ENCODE results near the gene CAMTA1. TPM values are rescaled to one million over a fixed set of nuclear protein-coding genes. Genes with fewer than 3 reads are reported as not detected.

The CAMTA1 gene
- total RNA-seq, 6 experiments from 2014 or later: 78.1 to 96.6 (median 86.1) TPM

GRCh38 chr1:7042322-7043190, 257.3 kb downstream of the CAMTA1 start:
- Mint-ChIP-seq H3K36me3 (ENCODE audit: low read depth) (no peaks in the 10 kb centered on the region), H3K4me1 (ENCODE audit: low read depth) (peaks cover 8% of the 10 kb centered on the region; the same call in 1 of the 2 replicates), H3K27ac (no peak overlapping the region), H3K9me3 (no peaks in the 10 kb centered on the region), H3K27me3 (ENCODE audit: insufficient read depth) (peaks cover 25% of the 10 kb centered on the region), H3K4me3 (no peak overlapping the region)
- peak; percentile 85 for TF ChIP-seq CTCF (IDR thresholded peaks at IDR 0.05)
- peak; percentile 29 for DNase-seq

GRCh38 chr1:7043191-7043549, 257.9 kb downstream of the CAMTA1 start:
- no peak for TF ChIP-seq CTCF (IDR thresholded peaks at IDR 0.05)
- H3K4me1 Mint-ChIP-seq (ENCODE audit: low read depth): peaks cover 8% of the 10 kb centered on the region; the same call in 1 of the 2 replicates
- no peaks in the 10 kb centered on the region for H3K36me3 Mint-ChIP-seq (ENCODE audit: low read depth)
- H3K4me3 Mint-ChIP-seq: no peak overlapping the region
- H3K27me3 Mint-ChIP-seq (ENCODE audit: insufficient read depth): peaks cover 23% of the 10 kb centered on the region
- no peaks in the 10 kb centered on the region for H3K9me3 Mint-ChIP-seq
- no peak for DNase-seq
- H3K27ac Mint-ChIP-seq: no peak overlapping the region

- Mint-ChIP-seq H3K9me3 (no peaks in the 10 kb centered on the region), H3K4me3 (no peak overlapping the region), H3K27me3 (ENCODE audit: insufficient read depth) (peaks cover 30% of the 10 kb centered on the region), H3K36me3 (ENCODE audit: low read depth) (no peaks in the 10 kb centered on the region), H3K4me1 (ENCODE audit: low read depth) (peaks cover 8% of the 10 kb centered on the region; the same call in 1 of the 2 replicates), H3K27ac (no peak overlapping the region)
- no peak for TF ChIP-seq CTCF (IDR thresholded peaks at IDR 0.05)
- no peak for DNase-seq
Measured at GRCh38 chr1:7043719-7044535, 258.7 kb downstream of the CAMTA1 start.

- no peak for TF ChIP-seq CTCF (IDR thresholded peaks at IDR 0.05)
- Mint-ChIP-seq H3K9me3 (no peaks in the 10 kb centered on the region), H3K27me3 (ENCODE audit: insufficient read depth) (peaks cover 32% of the 10 kb centered on the region), H3K36me3 (ENCODE audit: low read depth) (no peaks in the 10 kb centered on the region), H3K27ac (no peak overlapping the region), H3K4me1 (ENCODE audit: low read depth) (peaks cover 8% of the 10 kb centered on the region; the same call in 1 of the 2 replicates), H3K4me3 (no peak overlapping the region)
- no peak for DNase-seq
Measured at GRCh38 chr1:7045897-7046296, 260.6 kb downstream of the CAMTA1 start.

GRCh38 chr1:7046314-7046713, 261.1 kb downstream of the CAMTA1 start:
- Mint-ChIP-seq H3K27ac (no peak overlapping the region), H3K27me3 (ENCODE audit: insufficient read depth) (peaks cover 36% of the 10 kb centered on the region), H3K36me3 (ENCODE audit: low read depth) (no peaks in the 10 kb centered on the region), H3K4me3 (no peak overlapping the region), H3K9me3 (no peaks in the 10 kb centered on the region), H3K4me1 (ENCODE audit: low read depth) (peaks cover 8% of the 10 kb centered on the region; the same call in 1 of the 2 replicates)
- TF ChIP-seq CTCF (IDR thresholded peaks at IDR 0.05): no peak
- peak; percentile 54 for DNase-seq
